Gastroesophageal sphincter (tissue), 4 donors: ENCODE measurements around the gene RAPGEF2. TPM values are rescaled to one million over a fixed set of nuclear protein-coding genes. Genes with fewer than 3 reads are reported as not detected.

Experiments
- ATAC-seq: fragments of 150-250 bp; one replicate; pipeline ENCODE4 v1.9.1; 2016; ENCODE audit warnings: mild to moderate bottlenecking, moderate library complexity
- H3K27ac ChIP-seq, 4 donors: fragments of 200-600 bp; sonication (generic) in 3 of 4; 1 replicate in 3 of 4; 2 replicates in 1 of 4; pipeline ENCODE4 v1.5.1; 2016 to 2019
- H3K27me3 ChIP-seq: fragments of 200-600 bp; sonication (generic); one replicate; pipeline ENCODE4 v1.5.1; 2019
- H3K36me3 ChIP-seq, 2 donors: fragments of 200-600 bp; sonication (generic); one replicate each; pipeline ENCODE4 v1.5.1; 2019; ENCODE audit warnings: control low read depth in 1 of 2
- H3K4me1 ChIP-seq, 3 donors: fragments of 200-600 bp; sonication (generic); 1 replicate in 2 of 3; 2 replicates in 1 of 3; pipeline ENCODE4 v1.5.1; 2016 to 2019; ENCODE audit warnings: control low read depth in 2 of 3
- H3K4me3 ChIP-seq, 2 donors: fragments of 200-600 bp; sonication (generic); one replicate each; pipeline ENCODE4 v1.5.1; 2019; ENCODE audit warnings: mild to moderate bottlenecking in 1 of 2, moderate library complexity in 1 of 2
- H3K9me3 ChIP-seq, 3 donors: fragments of 200-600 bp; sonication (generic); one replicate each; pipeline ENCODE4 v1.5.1; 2017 to 2019; ENCODE audit warnings: control low read depth in 2 of 3
- CTCF ChIP-seq, 4 experiments: fragments of 200-600 bp in 2 of 4; fragments of 450-650 bp in 2 of 4; sonication (generic) in 1 of 4; IDR thresholded peaks; one replicate each; pipeline ENCODE4 v1.5.1; 2017 to 2019; ENCODE audit warnings: antibody characterized with exemption in 4 of 4, mild to moderate bottlenecking in 2 of 4, moderate library complexity in 2 of 4
- EP300 ChIP-seq: sonication (generic); formaldehyde crosslinking; IDR thresholded peaks from one replicate; pipeline ENCODE4 v1.6.1; 2017; ENCODE audit warnings: antibody characterized with exemption, mild to moderate bottlenecking
- POLR2A ChIP-seq, 2 donors: fragments of 450-650 bp; IDR thresholded peaks; one replicate each; pipeline ENCODE4 v1.6.1; 2017; ENCODE audit warnings: antibody characterized with exemption in 2 of 2, mild to moderate bottlenecking in 2 of 2, moderate library complexity in 1 of 2
- POLR2AphosphoS5 ChIP-seq: sonication (generic); formaldehyde crosslinking; IDR thresholded peaks from one replicate; pipeline ENCODE4 v1.6.1; 2017; ENCODE audit warnings: antibody characterized with exemption
- WGBS, 2 donors: methylation state at CpG; one replicate each; pipeline ENCODE4 v1.1.5; 2018; ENCODE audit warnings: low coverage in 1 of 2; 5-methylcytosine and 5-hydroxymethylcytosine counted together
- total RNA-seq, 4 donors: library from RNA; depleted of rRNA; stranded (reverse); fragments of >200 nt; gene quantifications; one replicate each; pipeline ENCODE4 v1.1.0, GENCODE V29; 2016

RAPGEF2 gene
- total RNA-seq, 4 donors from 2014 or later = 49.5 to 67.5 (median 60.9) TPM

GRCh38 chr4:159162576-159162975, 59.7 kb downstream of the RAPGEF2 start:
- H3K4me1 ChIP-seq = peaks cover 0 to 51% (median 4%) of the 10 kb centered on the region in 3 donors

GRCh38 chr4:159163521-159163920, 60.6 kb downstream of the RAPGEF2 start:
- TF ChIP-seq CTCF (IDR thresholded peaks at IDR 0.05) = no peak
- no peak for TF ChIP-seq POLR2A (IDR thresholded peaks at IDR 0.05)
- no peak for TF ChIP-seq POLR2AphosphoS5
- no peak for TF ChIP-seq EP300
- Histone ChIP-seq H3K9me3 (no peaks in the 10 kb centered on the region), H3K4me1 (peaks cover 0 to 43% (median 4%) of the 10 kb centered on the region in 3 donors), H3K36me3 (no peaks in the 10 kb centered on the region), H3K4me3 (no peak overlapping the region), H3K27me3 (no peaks in the 10 kb centered on the region), H3K27ac (no peak overlapping the region)
- no peak for ATAC-seq

More at GRCh38 chr4:159162576-159162975, 59.7 kb downstream of the RAPGEF2 start:
- ATAC-seq = no peak
- H3K27me3 ChIP-seq = no peaks in the 10 kb centered on the region
- no peak for TF ChIP-seq CTCF (IDR thresholded peaks at IDR 0.05)
- TF ChIP-seq POLR2AphosphoS5 = no peak
- TF ChIP-seq EP300 = no peak
- TF ChIP-seq POLR2A (IDR thresholded peaks at IDR 0.05) = no peak
- H3K36me3 ChIP-seq = no peaks in the 10 kb centered on the region
- H3K9me3 ChIP-seq = no peaks in the 10 kb centered on the region
- H3K4me3 ChIP-seq = no peak overlapping the region
- H3K27ac ChIP-seq = no peak overlapping the region
- WGBS, 2 donors = 88 to 100% methylated on average over 1 of the region's 1 CpG

- H3K4me3 ChIP-seq = no peak overlapping the region
- no peak overlapping the region for H3K27ac ChIP-seq
- 91 to 97% methylated on average over 5 of the region's 5 CpGs for WGBS, 2 donors
- H3K4me1 ChIP-seq = peaks cover 2 to 49% (median 4%) of the 10 kb centered on the region in 3 donors
- no peaks in the 10 kb centered on the region for H3K27me3 ChIP-seq
- ATAC-seq = no peak
- TF ChIP-seq CTCF (IDR thresholded peaks at IDR 0.05) (no peak), EP300 (no peak)
- H3K9me3 ChIP-seq = no peaks in the 10 kb centered on the region
- no peaks in the 10 kb centered on the region for H3K36me3 ChIP-seq
Measured at GRCh38 chr4:159169404-159170302, 66.8 kb downstream of the RAPGEF2 start.

- no peaks in the 10 kb centered on the region for H3K27me3 ChIP-seq
- no peak overlapping the region for H3K4me3 ChIP-seq
- H3K27ac ChIP-seq = no peak overlapping the region
- no peak for ATAC-seq
- H3K36me3 ChIP-seq = no peaks in the 10 kb centered on the region
- 94 to 97% methylated on average over 4 of the region's 4 CpGs for WGBS, 2 donors
- no peaks in the 10 kb centered on the region for H3K9me3 ChIP-seq
- TF ChIP-seq EP300 = no peak
- TF ChIP-seq POLR2AphosphoS5 = no peak
- no peak for TF ChIP-seq POLR2A (IDR thresholded peaks at IDR 0.05)
- TF ChIP-seq CTCF (IDR thresholded peaks at IDR 0.05) = no peak
- H3K4me1 ChIP-seq = peaks cover 7 to 53% (median 8%) of the 10 kb centered on the region in 3 donors
Measured at GRCh38 chr4:159171287-159171686, 68.4 kb downstream of the RAPGEF2 start.

GRCh38 chr4:159173886-159174285, 71.0 kb downstream of the RAPGEF2 start:
- 75% methylated on average over 4 of the region's 4 CpGs for WGBS, 2 donors
- Histone ChIP-seq H3K36me3 (no peaks in the 10 kb centered on the region), H3K9me3 (no peaks in the 10 kb centered on the region), H3K27ac (peak overlapping the region in 2 of 4 donors; percentile 2 to 22), H3K4me3 (no peak overlapping the region), H3K27me3 (no peaks in the 10 kb centered on the region), H3K4me1 (peaks cover 8 to 79% (median 18%) of the 10 kb centered on the region in 3 donors)
- TF ChIP-seq CTCF (IDR thresholded peaks at IDR 0.05) (no peak), POLR2AphosphoS5 (no peak), POLR2A (IDR thresholded peaks at IDR 0.05) (no peak), EP300 (no peak)
- ATAC-seq = no peak
